B cell (primary cell): ENCODE data around the gene PLXNB1. TPM values are rescaled to one million over a fixed set of nuclear protein-coding genes. Genes with fewer than 3 reads are reported as not detected.

Experiments used
- ATAC-seq: fragments of 200-7000 bp; cut with Tn5 transposase; one replicate; pipeline ENCODE4 v1.10.0; 2021; ENCODE audit warnings: low read depth, mild to moderate bottlenecking, moderate number of reproducible peaks, moderate library complexity
- CTCF ChIA-PET: fragments of 350-600 bp; sonication (Branson Sonifier 250); formaldehyde crosslinking; loops from one replicate; lab custom pipeline; 2021; ENCODE audit warnings: antibody characterized with exemption, inconsistent platforms; lab: Charles Lee
- POLR2A ChIA-PET: fragments of 350-600 bp; sonication (Branson Sonifier 250); formaldehyde crosslinking; loops from one replicate; lab custom pipeline; 2021; ENCODE audit warnings: antibody characterized with exemption; lab: Charles Lee
- DNase-seq: peaks from one replicate; pipeline ENCODE4 v3.0.0; 2013
- H2AFZ ChIP-seq: 2 replicates; pipeline ENCODE4 v1.6.1; 2012; ENCODE audit warnings: mild to moderate bottlenecking, low read depth, low read length; ENCODE audit not compliant: insufficient read depth, poor library complexity, severe bottlenecking
- H3K27ac ChIP-seq, 2 donors: 1 replicate in 1 of 2; 2 replicates in 1 of 2; pipeline ENCODE4 v1.5.1; 2012 to 2013; ENCODE audit warnings: low read length in 2 of 2, mild to moderate bottlenecking in 2 of 2, moderate library complexity in 1 of 2
- H3K27me3 ChIP-seq, 4 experiments: fragments of 200-600 bp in 1 of 4; sonication (generic) in 1 of 4; replicated peaks in 1 of 4; 1 replicate in 2 of 4; 2 replicates in 2 of 4; pipeline versions ENCODE4 v1.6.1 to v1.7.0; 2013 to 2016; ENCODE audit warnings: low read length in 3 of 4, mild to moderate bottlenecking in 2 of 4, mixed read lengths in 1 of 4, moderate library complexity in 1 of 4; ENCODE audit not compliant: insufficient read depth in 4 of 4, control insufficient read depth in 3 of 4; ENCODE audit errors: control extremely low read depth in 1 of 4
- H3K36me3 ChIP-seq, 2 experiments: replicated peaks in 1 of 2; 1 replicate in 1 of 2; 2 replicates in 1 of 2; pipeline versions ENCODE4 v1.6.1 to v1.7.1; 2013; ENCODE audit warnings: low read length in 1 of 2; ENCODE audit not compliant: insufficient read depth in 2 of 2, control insufficient read depth in 1 of 2; ENCODE audit errors: control extremely low read depth in 1 of 2, extremely low read depth in 1 of 2
- H3K4me1 ChIP-seq, 2 donors: fragments of 200-600 bp in 1 of 2; sonication (generic) in 1 of 2; 1 replicate in 1 of 2; 2 replicates in 1 of 2; pipeline versions ENCODE4 v1.5.1 to v1.6.1; 2013 to 2017; ENCODE audit warnings: low read length in 2 of 2; ENCODE audit not compliant: control insufficient read depth in 2 of 2, insufficient read depth in 2 of 2
- H3K4me2 ChIP-seq: replicated peaks from 2 replicates; pipeline ENCODE3; 2012; ENCODE audit warnings: mild to moderate bottlenecking, low read depth, low read length; ENCODE audit not compliant: poor library complexity, severe bottlenecking
- H3K4me3 ChIP-seq, 5 experiments: fragments of 200-600 bp in 1 of 5; sonication (generic) in 1 of 5; 1 replicate in 3 of 5; 2 replicates in 2 of 5; pipeline versions ENCODE4 v1.5.1 to v1.7.0; 2011 to 2016; ENCODE audit warnings: low read length in 4 of 5, mild to moderate bottlenecking in 4 of 5, low read depth in 2 of 5, control low read depth in 1 of 5, moderate library complexity in 1 of 5; ENCODE audit not compliant: insufficient read depth in 1 of 5; ENCODE audit errors: control extremely low read depth in 1 of 5, extremely low read depth in 1 of 5
- H3K79me2 ChIP-seq: fragments of 200-600 bp; sonication (generic); one replicate; pipeline ENCODE4 v1.6.0; 2016; ENCODE audit warnings: low read length; ENCODE audit not compliant: control insufficient read depth, insufficient read depth
- H3K9ac ChIP-seq: fragments of 200-600 bp; sonication (generic); 2 replicates; pipeline ENCODE4 v1.6.1; 2017; ENCODE audit warnings: mild to moderate bottlenecking, low read length, moderate library complexity
- H3K9me3 ChIP-seq, 3 donors: one replicate each; pipeline versions ENCODE4 v1.6.1 to v1.7.1; 2013; ENCODE audit warnings: low read length in 2 of 3; ENCODE audit not compliant: control insufficient read depth in 2 of 3, insufficient read depth in 1 of 3; ENCODE audit errors: control extremely low read depth in 1 of 3
- H4K20me1 ChIP-seq: 2 replicates; pipeline ENCODE4 v1.6.0; 2012; ENCODE audit warnings: mild to moderate bottlenecking, low read length; ENCODE audit not compliant: insufficient read depth, control insufficient read depth, poor library complexity, severe bottlenecking
- H3K27ac Mint-ChIP-seq: one replicate; pipeline ENCODE4 v1.8.0; 2021; ENCODE audit warnings: mixed read lengths
- H3K27me3 Mint-ChIP-seq: one replicate; pipeline ENCODE4 v1.8.0; 2021; ENCODE audit warnings: mixed read lengths
- H3K4me1 Mint-ChIP-seq: one replicate; pipeline ENCODE4 v1.8.0; 2021; ENCODE audit warnings: mixed read lengths
- H3K4me3 Mint-ChIP-seq: one replicate; pipeline ENCODE4 v1.8.0; 2021; ENCODE audit warnings: mixed read lengths
- H3K9me3 Mint-ChIP-seq: one replicate; pipeline ENCODE4 v1.8.0; 2022; ENCODE audit warnings: mixed read lengths; ENCODE audit not compliant: insufficient read depth
- CTCF ChIP-seq: fragments of 200-600 bp; IDR thresholded peaks from one replicate; pipeline ENCODE4 v1.8.0; 2022; ENCODE audit warnings: antibody characterized with exemption, mild to moderate bottlenecking
- EZH2 ChIP-seq: IDR thresholded peaks from 2 replicates; pipeline ENCODE4 v1.6.1; 2012; ENCODE audit warnings: borderline replicate concordance, low read depth, mild to moderate bottlenecking, moderate library complexity, low read length; ENCODE audit not compliant: insufficient read depth, poor library complexity, severe bottlenecking
- WGBS: methylation state at CpG from one replicate; pipeline ENCODE4 v1.1.5; 2013; ENCODE audit warnings: missing lambda C conversion rate; ENCODE audit not compliant: insufficient coverage; 5-methylcytosine and 5-hydroxymethylcytosine counted together
- intact Hi-C: fragments of 100-400 bp; cut with micrococcal nuclease; formaldehyde crosslinking; loops from one replicate; pipeline ENCODE4 v1.10.0; 2022
- polyA plus RNA-seq: library from polyadenylated mRNA; depleted of rRNA; stranded (reverse); fragments of >200 nt; gene quantifications from 2 replicates; pipeline ENCODE4 v1.2.3, GENCODE V29; 2012
- total RNA-seq, 2 donors: library from RNA; stranded (reverse); fragments of 120-200 nt in 1 of 2; gene quantifications; 1 replicate in 1 of 2; 2 replicates in 1 of 2; pipeline versions ENCODE4 v1.2.3 to v1.2.4, GENCODE V29; 2013 to 2022

Gene PLXNB1
- total and polyA plus RNA-seq, 2 donors (not counting 1 experiment from before 2014, with no cell fraction given) = 0.95 to 5.0 TPM

DNA sequence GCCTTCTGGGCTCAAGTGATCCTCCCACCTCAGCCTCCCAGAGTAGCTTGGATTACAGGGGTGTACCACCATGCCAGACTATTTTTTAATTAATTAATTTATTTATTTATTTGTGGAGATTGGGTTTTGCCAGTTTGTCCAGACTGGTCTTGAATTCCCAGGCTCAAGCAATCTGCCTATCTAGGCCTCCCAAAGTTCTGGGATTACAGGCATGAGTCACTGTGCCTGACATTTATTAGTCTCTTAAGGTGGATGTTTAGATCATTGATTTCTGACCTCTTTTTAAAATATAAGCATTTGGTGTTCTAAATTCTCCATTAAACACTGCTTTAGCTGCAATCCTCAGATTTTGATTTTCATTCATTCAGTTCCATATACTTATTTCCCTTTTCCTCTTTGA is 42.3 kb downstream of the PLXNB1 start:
- H3K36me3 ChIP-seq = no peaks in the 10 kb centered on the region
- Mint-ChIP-seq H3K4me1 (no peaks in the 10 kb centered on the region), H3K27ac (no peak overlapping the region), H3K4me3 (no peak overlapping the region), H3K27me3 (peaks cover 32% of the 10 kb centered on the region), H3K9me3 (no peaks in the 10 kb centered on the region)
- H3K79me2 ChIP-seq = no peaks in the 10 kb centered on the region
- CTCF ChIA-PET = interaction anchor here (1.5 to 4.1 kb wide), 3 partner anchors 11 to 117 kb away, joined by 3 to 14 read pairs (median 3); no protein-coding TSS in a partner anchor
- no peak overlapping the region for H2AFZ ChIP-seq
- H3K4me2 ChIP-seq = no peak overlapping the region
- ATAC-seq (no peak), DNase-seq (no peak)
- H4K20me1 ChIP-seq = no peaks in the 10 kb centered on the region
- H3K9ac ChIP-seq = no peak overlapping the region
- no peak overlapping the region for H3K27ac ChIP-seq
- H3K4me1 ChIP-seq = no peaks in the 10 kb centered on the region
- H3K9me3 ChIP-seq = peaks cover 0 to 1% (median 0%) of the 10 kb centered on the region in 3 donors
- H3K4me3 ChIP-seq = no peak overlapping the region
- intact Hi-C loops = no loop called here
- H3K27me3 ChIP-seq = no peaks in the 10 kb centered on the region
- no peak for TF ChIP-seq EZH2
- TF ChIP-seq CTCF = no peak
- POLR2A ChIA-PET = no interaction called here

DNA sequence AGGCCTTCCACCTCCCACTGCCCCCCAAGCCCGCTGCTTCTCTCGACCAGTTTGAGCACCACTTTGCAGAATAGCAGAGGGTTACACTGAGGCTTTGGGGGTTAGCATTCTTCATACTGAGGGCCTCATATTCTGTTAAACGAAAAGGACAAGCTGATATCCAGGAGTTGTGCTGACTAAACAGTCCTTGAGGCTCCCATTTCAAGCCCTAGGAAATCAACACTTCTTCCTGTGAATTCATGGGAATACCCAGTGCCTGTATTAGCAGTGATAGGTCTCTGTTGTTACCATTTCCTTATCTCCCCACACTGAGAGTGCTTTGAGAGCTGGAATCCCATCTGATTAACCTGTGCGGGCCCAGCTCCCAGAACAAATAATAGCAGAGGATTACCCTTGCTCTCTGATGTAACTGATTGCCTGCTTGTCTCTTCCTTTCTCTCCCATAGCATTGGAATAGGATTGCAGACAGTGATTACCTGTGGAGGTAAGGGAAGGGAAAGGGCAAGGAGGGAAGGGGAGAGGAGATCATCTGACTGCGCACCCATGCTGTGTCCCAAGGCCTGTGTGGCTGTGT is 56.9 kb downstream of the PLXNB1 start:
- Mint-ChIP-seq H3K27ac (no peak overlapping the region), H3K4me1 (no peaks in the 10 kb centered on the region), H3K9me3 (no peaks in the 10 kb centered on the region), H3K4me3 (no peak overlapping the region), H3K27me3 (peaks cover 3% of the 10 kb centered on the region)
- DNase-seq (no peak), ATAC-seq (no peak)
- Histone ChIP-seq H4K20me1 (no peaks in the 10 kb centered on the region), H2AFZ (no peak overlapping the region), H3K9ac (no peak overlapping the region), H3K4me3 (no peak overlapping the region), H3K79me2 (no peaks in the 10 kb centered on the region), H3K9me3 (no peaks in the 10 kb centered on the region), H3K27ac (no peak overlapping the region), H3K4me1 (no peaks in the 10 kb centered on the region), H3K36me3 (no peaks in the 10 kb centered on the region), H3K4me2 (no peak overlapping the region), H3K27me3 (no peaks in the 10 kb centered on the region)
- intact Hi-C loops = no loop called here
- whole genome bisulfite sequencing = 93% methylated on average over 4 of the region's 5 CpGs
- CTCF ChIA-PET = no interaction called here
- POLR2A ChIA-PET = no interaction called here
- TF ChIP-seq EZH2 (no peak), CTCF (no peak)
